T-cell (primary cell): ENCODE data around the gene GNAO1. TPM values are rescaled to one million over a fixed set of nuclear protein-coding genes. Genes with fewer than 3 reads are reported as not detected.
A peak's percentile ranks its signal among the peaks of the same experiment; 100 is the strongest.

Experiments used
- ATAC-seq, 4 experiments: fragments of 200-7000 bp in 3 of 4; fragments of 150-1000 bp in 1 of 4; cut with Tn5 transposase; replicated peaks in 1 of 4; 1 replicate in 3 of 4; 2 replicates in 1 of 4; pipeline ENCODE4 v1.10.0; 2021; ENCODE audit warnings: moderate library complexity in 3 of 4, mild to moderate bottlenecking in 2 of 4, moderate number of reproducible peaks in 1 of 4
- CTCF ChIA-PET, 2 donors: fragments of 300-600 bp; sonication (Branson Sonifier 250); formaldehyde crosslinking; loops; one replicate each; lab custom pipeline; 2022; ENCODE audit warnings: antibody characterized with exemption in 2 of 2; lab: Charles Lee
- POLR2A ChIA-PET, 2 donors: fragments of 300-600 bp; sonication (Branson Sonifier 250); formaldehyde crosslinking; loops; one replicate each; lab custom pipeline; 2022; ENCODE audit warnings: antibody characterized with exemption in 2 of 2; lab: Charles Lee
- DNase-seq, 35 experiments: peaks; one replicate each; pipeline versions ENCODE4 v3.0.0 to v3.0.0-alpha.2; 2013 to 2023
- H3K27ac ChIP-seq: one replicate; pipeline ENCODE4 v1.5.1; 2013; ENCODE audit warnings: low read length
- H3K27me3 ChIP-seq, 2 experiments: replicated peaks in 1 of 2; 1 replicate in 1 of 2; 2 replicates in 1 of 2; pipeline versions ENCODE4 v1.6.1 to v1.7.0; 2013; ENCODE audit warnings: low read length in 1 of 2, mixed read lengths in 1 of 2; ENCODE audit not compliant: control insufficient read depth in 2 of 2, insufficient read depth in 2 of 2; ENCODE audit errors: extremely low read depth in 1 of 2
- H3K36me3 ChIP-seq, 2 donors: 1 replicate in 1 of 2; 2 replicates in 1 of 2; pipeline versions ENCODE4 v1.6.1 to v1.7.0; 2013; ENCODE audit warnings: low read length in 1 of 2; ENCODE audit not compliant: control insufficient read depth in 2 of 2, insufficient read depth in 1 of 2; ENCODE audit errors: extremely low read depth in 1 of 2
- H3K4me1 ChIP-seq, 2 experiments: 1 replicate in 1 of 2; 2 replicates in 1 of 2; pipeline versions ENCODE4 v1.6.1 to v1.7.0; 2013; ENCODE audit warnings: low read length in 2 of 2, mixed read lengths in 1 of 2; ENCODE audit not compliant: insufficient read depth in 2 of 2, control insufficient read depth in 1 of 2; ENCODE audit errors: extremely low read depth in 1 of 2
- H3K4me3 ChIP-seq, 2 donors: 1 replicate in 1 of 2; 2 replicates in 1 of 2; pipeline versions ENCODE4 v1.5.1 to v1.7.0; 2013; ENCODE audit warnings: mild to moderate bottlenecking in 2 of 2, low read length in 1 of 2, moderate library complexity in 1 of 2; ENCODE audit not compliant: control insufficient read depth in 1 of 2; ENCODE audit errors: extremely low read depth in 1 of 2
- H3K9me3 ChIP-seq: 2 replicates; pipeline ENCODE4 v1.7.0; 2013
- H3K27ac Mint-ChIP-seq, 2 donors: one replicate each; pipeline ENCODE4 v1.8.0; 2020 to 2021; ENCODE audit warnings: mild to moderate bottlenecking in 2 of 2, mixed read lengths in 2 of 2
- H3K27me3 Mint-ChIP-seq, 2 donors: one replicate each; pipeline ENCODE4 v1.8.0; 2021 to 2022; ENCODE audit warnings: mixed read lengths in 2 of 2
- H3K36me3 Mint-ChIP-seq: one replicate; pipeline ENCODE4 v1.8.0; 2021; ENCODE audit warnings: mixed read lengths
- H3K4me1 Mint-ChIP-seq, 3 donors: one replicate each; pipeline ENCODE4 v1.8.0; 2020 to 2022; ENCODE audit warnings: mixed read lengths in 3 of 3, mild to moderate bottlenecking in 1 of 3
- H3K4me3 Mint-ChIP-seq, 3 donors: one replicate each; pipeline ENCODE4 v1.8.0; 2020 to 2022; ENCODE audit warnings: mild to moderate bottlenecking in 3 of 3, mixed read lengths in 3 of 3, moderate library complexity in 3 of 3
- H3K9me3 Mint-ChIP-seq, 3 donors: one replicate each; pipeline ENCODE4 v1.8.0; 2020 to 2022; ENCODE audit warnings: mixed read lengths in 3 of 3
- WGBS: methylation state at CpG from one replicate; pipeline ENCODE4 v1.1.5; 2013; ENCODE audit warnings: missing lambda C conversion rate; ENCODE audit not compliant: insufficient coverage; 5-methylcytosine and 5-hydroxymethylcytosine counted together
- total RNA-seq, 35 experiments: library from RNA in 6 of 35; stranded (reverse) in 6 of 35; fragments of 120-200 nt in 1 of 35; gene quantifications; one replicate each; pipeline versions ENCODE4 v1.2.1 to v1.2.4 and lab custom pipeline; 2013 to 2026

Gene GNAO1
- total RNA-seq, 5 donors from 2014 or later (not counting 1 experiment from before 2014, with no cell fraction given) = 3.9 to 14.2 (median 12.6) TPM

GRCh38 chr16:56266641-56267607, 75.6 kb downstream of the GNAO1 start:
- H3K36me3 Mint-ChIP-seq = peaks cover 6% of the 10 kb centered on the region
- peaks cover 0 to 4% of the 10 kb centered on the region in 2 donors for H3K27me3 Mint-ChIP-seq
- peaks cover 16 to 32% (median 26%) of the 10 kb centered on the region in 3 donors for H3K4me1 Mint-ChIP-seq
- CTCF ChIA-PET = no interaction called here
- no peak for DNase-seq
- Histone ChIP-seq H3K36me3 (no peaks in the 10 kb centered on the region), H3K27ac (no peak overlapping the region), H3K4me3 (no peak overlapping the region), H3K27me3 (peaks cover 0 to 3% of the 10 kb centered on the region in 2 experiments), H3K4me1 (peaks cover 7 to 31% of the 10 kb centered on the region in 2 experiments), H3K9me3 (no peaks in the 10 kb centered on the region)
- WGBS = 91% methylated on average over 13 of the region's 17 CpGs
- POLR2A ChIA-PET = no interaction called here
- peak overlapping the region in 1 of 2 donors; percentile 22 for H3K27ac Mint-ChIP-seq
- no peak overlapping the region for H3K4me3 Mint-ChIP-seq
- no peak for ATAC-seq
- H3K9me3 Mint-ChIP-seq = no peaks in the 10 kb centered on the region

- H3K36me3 Mint-ChIP-seq = peaks cover 6% of the 10 kb centered on the region
- H3K27ac Mint-ChIP-seq = no peak overlapping the region
- no peak for ATAC-seq
These were observed 76.6 kb downstream of the GNAO1 start for GRCh38 chr16:56267888-56268287.

GRCh38 chr16:56268799-56269198, 77.5 kb downstream of the GNAO1 start:
- Histone ChIP-seq H3K9me3 (no peaks in the 10 kb centered on the region), H3K27me3 (peaks cover 0 to 3% of the 10 kb centered on the region in 2 experiments), H3K4me1 (peaks cover 0 to 13% of the 10 kb centered on the region in 2 experiments), H3K36me3 (no peaks in the 10 kb centered on the region), H3K27ac (no peak overlapping the region), H3K4me3 (no peak overlapping the region)
- Mint-ChIP-seq H3K36me3 (peaks cover 6% of the 10 kb centered on the region), H3K27me3 (peaks cover 0 to 4% of the 10 kb centered on the region in 2 donors), H3K27ac (no peak overlapping the region), H3K4me1 (peaks cover 1 to 13% (median 8%) of the 10 kb centered on the region in 3 donors), H3K4me3 (no peak overlapping the region), H3K9me3 (no peaks in the 10 kb centered on the region)
- ChIA-PET CTCF (no interaction called here), POLR2A (no interaction called here)
- no peak for DNase-seq
- WGBS = 91% methylated on average over 4 of the region's 8 CpGs
- ATAC-seq = no peak

More at GRCh38 chr16:56267888-56268287, 76.6 kb downstream of the GNAO1 start:
- Histone ChIP-seq H3K27me3 (peaks cover 0 to 3% of the 10 kb centered on the region in 2 experiments), H3K4me1 (peaks cover 1 to 22% of the 10 kb centered on the region in 2 experiments), H3K9me3 (no peaks in the 10 kb centered on the region), H3K27ac (no peak overlapping the region), H3K4me3 (no peak overlapping the region), H3K36me3 (no peaks in the 10 kb centered on the region)
- POLR2A ChIA-PET = no interaction called here
- 80% methylated on average over 2 of the region's 2 CpGs for WGBS
- CTCF ChIA-PET = interaction anchor here in 1 of 2 donors (0.6 kb wide), 1 partner anchor 63 kb away, joined by 3 read pairs; no protein-coding TSS in a partner anchor
- Mint-ChIP-seq H3K4me3 (no peak overlapping the region), H3K4me1 (peaks cover 6 to 22% (median 16%) of the 10 kb centered on the region in 3 donors), H3K27me3 (peaks cover 0 to 4% of the 10 kb centered on the region in 2 donors), H3K9me3 (no peaks in the 10 kb centered on the region)
- DNase-seq = no peak

GRCh38 chr16:56269281-56269680, 78.0 kb downstream of the GNAO1 start:
- Mint-ChIP-seq H3K36me3 (peaks cover 6% of the 10 kb centered on the region), H3K9me3 (peaks cover 0 to 4% (median 3%) of the 10 kb centered on the region in 3 donors), H3K27me3 (peaks cover 0 to 8% of the 10 kb centered on the region in 2 donors), H3K4me3 (no peak overlapping the region), H3K4me1 (peaks cover 5 to 9% (median 6%) of the 10 kb centered on the region in 3 donors), H3K27ac (no peak overlapping the region)
- Histone ChIP-seq H3K4me1 (peaks cover 0 to 8% of the 10 kb centered on the region in 2 experiments), H3K36me3 (no peaks in the 10 kb centered on the region), H3K27ac (no peak overlapping the region), H3K4me3 (no peak overlapping the region), H3K9me3 (no peaks in the 10 kb centered on the region), H3K27me3 (peaks cover 0 to 3% of the 10 kb centered on the region in 2 experiments)
- ChIA-PET CTCF (no interaction called here), POLR2A (no interaction called here)
- DNase-seq = no peak
- no peak for ATAC-seq
- 94% methylated on average over 8 of the region's 13 CpGs for WGBS

GRCh38 chr16:56269811-56270684, 78.8 kb downstream of the GNAO1 start:
- no peak overlapping the region for H3K27ac Mint-ChIP-seq
- peaks cover 2 to 6% (median 4%) of the 10 kb centered on the region in 3 donors for H3K4me1 Mint-ChIP-seq
- ChIA-PET POLR2A (no interaction called here), CTCF (interaction anchor here in 1 of 2 donors (0.6 kb wide), 1 partner anchor 79 kb away, joined by 10 read pairs; the partner anchor contains the start of gene GNAO1)
- peaks cover 0 to 6% (median 6%) of the 10 kb centered on the region in 3 donors for H3K9me3 Mint-ChIP-seq
- Histone ChIP-seq H3K36me3 (no peaks in the 10 kb centered on the region), H3K4me3 (no peak overlapping the region), H3K4me1 (peaks cover 0 to 3% of the 10 kb centered on the region in 2 experiments), H3K27me3 (peaks cover 0 to 3% of the 10 kb centered on the region in 2 experiments), H3K9me3 (no peaks in the 10 kb centered on the region), H3K27ac (no peak overlapping the region)
- peaks cover 6% of the 10 kb centered on the region for H3K36me3 Mint-ChIP-seq
- no peak for ATAC-seq
- H3K27me3 Mint-ChIP-seq = peaks cover 0 to 12% of the 10 kb centered on the region in 2 donors
- no CpG with 5 or more reads among the region's 7 CpGs for WGBS
- DNase-seq = no peak
- H3K4me3 Mint-ChIP-seq = no peak overlapping the region
